GM21737 (cell line): ENCODE data around the gene ETS2.
A peak's percentile ranks its signal among the peaks of the same experiment; 100 is the strongest.
"Not testable (repeated sequence)": the region's sequence is repeated elsewhere in the genome, so short reads cannot be mapped to it uniquely, and the experiment has no call there.

Experiments
- ATAC-seq: cut with Tn5 transposase; IDR thresholded peaks from one replicate; pipeline ENCODE4 v1.9.1; 2021; ENCODE audit warnings: mild to moderate bottlenecking, moderate library complexity; ENCODE audit not compliant: unreplicated experiment

The ETS2 gene

DNA sequence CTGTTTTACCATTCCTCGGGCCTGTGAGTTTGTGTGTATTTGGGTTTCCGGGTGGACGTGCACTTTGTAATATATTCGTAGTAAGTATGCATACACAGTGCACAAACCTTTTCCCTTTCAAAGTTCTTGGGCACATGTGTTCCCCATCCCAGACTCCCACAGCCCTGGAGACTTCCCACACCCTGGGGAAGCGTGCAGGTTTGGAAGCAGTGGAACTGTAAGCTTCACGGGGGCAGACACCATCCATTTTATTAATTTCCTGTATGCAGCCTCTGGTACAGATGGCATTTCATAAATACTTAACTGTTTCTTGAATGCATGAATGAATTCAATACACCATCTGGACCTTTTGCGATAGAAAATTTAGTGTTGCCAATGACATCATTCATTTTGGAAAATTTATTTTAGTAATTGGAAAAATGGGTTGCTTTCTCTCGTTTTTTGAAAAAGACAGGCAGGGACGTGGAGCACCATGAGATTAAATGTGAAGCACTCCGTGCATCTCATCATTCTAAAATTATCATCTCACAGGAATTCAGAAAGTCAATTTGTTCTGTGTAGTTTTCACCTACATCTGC lies 10.8 kb downstream of the ETS2 start:
- ATAC-seq, result no peak

DNA sequence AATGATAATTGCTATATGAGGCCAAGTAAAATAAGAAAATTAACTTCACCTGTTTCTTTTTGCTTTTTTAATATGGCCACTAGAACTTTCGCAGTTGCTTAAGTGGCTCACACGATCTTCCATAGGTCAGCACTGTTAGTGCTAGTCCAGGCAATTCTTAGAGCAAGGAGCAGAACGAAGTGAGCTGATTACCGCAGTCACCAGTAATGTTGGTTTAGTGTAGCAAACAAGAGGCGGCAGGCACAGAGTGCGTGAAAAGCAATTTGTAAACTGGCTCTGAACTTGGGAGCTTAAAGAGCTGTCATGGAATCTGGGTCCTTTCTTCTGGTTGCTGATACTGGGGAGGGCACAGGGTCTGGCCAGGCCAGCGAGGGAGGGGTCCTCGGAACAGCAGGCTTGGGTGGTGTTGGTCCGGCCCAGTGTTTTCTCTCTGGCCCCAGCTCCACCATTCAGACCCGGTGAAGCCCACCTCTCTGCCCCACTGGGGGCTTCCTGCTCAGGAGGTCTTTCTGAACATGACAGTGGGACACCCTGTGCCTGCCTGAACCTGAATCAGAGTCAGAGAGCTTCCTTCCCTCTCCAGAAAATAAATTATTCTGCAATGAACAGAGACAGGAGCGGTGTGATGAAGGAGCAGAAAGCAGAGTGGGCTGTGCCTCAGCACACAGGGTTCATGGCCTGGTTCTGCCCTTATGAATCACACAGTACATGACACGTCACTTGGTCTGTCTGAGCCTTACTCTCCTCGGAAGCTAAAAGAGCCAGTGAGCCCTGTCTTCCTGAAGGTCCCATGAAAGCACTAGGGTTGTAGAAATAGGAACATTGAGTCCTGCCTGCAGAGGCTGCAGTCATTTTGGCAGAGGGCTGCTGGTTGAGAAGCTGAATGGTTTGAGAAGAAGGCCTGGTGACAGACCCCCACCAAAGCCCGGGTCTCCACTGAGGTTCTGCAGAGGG lies 11.9 kb downstream of the ETS2 start:
- no peak for ATAC-seq

DNA sequence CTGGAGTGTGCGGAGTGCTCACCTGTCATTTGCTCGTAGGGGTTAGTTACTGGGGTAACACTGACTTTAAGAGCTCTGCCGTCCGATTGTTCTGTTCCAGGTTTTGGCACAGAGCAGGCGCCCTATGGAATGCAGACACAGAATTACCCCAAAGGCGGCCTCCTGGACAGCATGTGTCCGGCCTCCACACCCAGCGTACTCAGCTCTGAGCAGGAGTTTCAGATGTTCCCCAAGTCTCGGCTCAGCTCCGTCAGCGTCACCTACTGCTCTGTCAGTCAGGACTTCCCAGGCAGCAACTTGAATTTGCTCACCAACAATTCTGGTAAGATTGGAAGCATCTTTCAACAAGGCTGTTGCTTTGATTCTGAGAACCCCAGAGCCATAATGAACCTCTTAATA lies 12.6 kb downstream of the ETS2 start:
- no peak for ATAC-seq

DNA sequence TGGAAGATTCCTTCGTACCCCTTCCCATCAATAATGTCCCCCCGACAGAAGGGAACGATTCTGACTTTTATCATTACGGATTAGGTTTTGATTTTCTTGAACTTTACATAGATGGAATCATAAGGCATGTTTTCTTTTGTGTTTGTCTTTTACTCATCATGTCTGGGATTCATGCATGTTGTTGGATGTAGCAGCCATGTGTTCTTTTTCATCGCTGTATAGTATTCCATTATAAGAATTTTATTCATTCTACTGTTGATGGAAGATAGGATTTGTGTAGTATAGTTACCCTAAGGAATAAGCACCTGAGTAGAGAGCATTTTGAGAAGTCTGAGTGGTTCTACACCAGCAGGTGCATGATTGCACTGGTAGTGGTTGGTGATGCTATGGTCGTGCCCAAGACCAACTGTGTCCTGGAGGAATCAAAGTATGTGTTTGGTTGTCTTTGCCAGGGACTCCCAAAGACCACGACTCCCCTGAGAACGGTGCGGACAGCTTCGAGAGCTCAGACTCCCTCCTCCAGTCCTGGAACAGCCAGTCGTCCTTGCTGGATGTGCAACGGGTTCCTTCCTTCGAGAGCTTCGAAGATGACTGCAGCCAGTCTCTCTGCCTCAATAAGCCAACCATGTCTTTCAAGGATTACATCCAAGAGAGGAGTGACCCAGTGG lies 13.5 kb downstream of the ETS2 start:
- no peak for ATAC-seq

DNA sequence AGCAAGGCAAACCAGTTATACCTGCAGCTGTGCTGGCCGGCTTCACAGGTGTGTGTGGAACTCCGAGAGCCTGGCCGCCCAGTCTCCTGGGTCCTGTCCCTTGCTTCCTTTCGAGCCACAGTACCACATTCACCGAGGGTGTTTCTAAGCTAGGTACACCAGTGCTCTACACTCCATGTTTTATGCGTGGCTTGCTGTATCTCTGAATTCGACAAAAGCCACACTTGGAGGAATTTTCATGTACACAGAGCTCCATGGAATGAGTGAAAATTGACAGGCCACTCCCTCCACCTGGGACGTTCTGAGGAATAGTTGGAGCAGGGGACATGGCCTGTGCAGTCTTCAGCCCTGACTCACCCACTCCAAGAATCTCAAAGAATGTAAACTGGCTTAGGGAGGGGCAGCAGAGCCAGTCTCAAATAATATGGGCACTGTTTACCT lies 14.0 kb downstream of the ETS2 start:
- no peak for ATAC-seq

DNA sequence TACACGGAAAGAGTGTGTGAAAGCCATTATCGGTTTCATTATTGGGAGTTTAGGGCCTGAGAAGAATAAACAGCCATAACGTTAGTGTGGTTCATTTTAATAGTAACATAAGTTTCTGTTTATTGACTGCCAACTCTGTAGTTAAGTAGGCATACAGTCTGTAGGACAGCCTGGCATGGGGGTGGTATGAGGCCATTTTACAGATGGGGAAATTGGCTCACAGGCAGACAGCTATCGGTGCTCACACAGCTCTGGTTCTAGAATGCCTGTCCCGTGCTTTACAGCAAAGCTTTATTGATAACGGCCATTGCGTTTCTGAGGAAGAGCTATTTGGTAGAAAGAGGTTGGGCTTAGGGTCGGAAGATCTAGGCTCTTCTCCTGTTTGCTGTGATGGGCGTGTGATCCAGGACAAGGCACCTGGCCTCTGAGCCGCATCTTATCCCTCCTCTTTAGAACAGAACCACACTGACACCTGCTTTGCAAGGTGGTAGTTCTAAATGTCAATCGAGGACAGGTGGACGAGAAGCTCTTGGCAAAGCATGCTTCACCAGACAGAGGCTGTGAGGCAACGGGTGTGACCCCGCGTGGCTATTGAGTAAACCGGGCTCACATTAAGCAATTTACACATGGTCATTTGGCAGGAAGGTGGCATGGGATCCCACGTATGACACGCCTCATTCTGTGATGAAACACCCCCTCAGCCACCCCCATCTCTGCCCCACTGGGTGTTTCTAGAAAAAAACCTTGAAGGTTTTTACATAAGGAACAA lies 14.9 kb downstream of the ETS2 start:
- ATAC-seq, result no peak

DNA sequence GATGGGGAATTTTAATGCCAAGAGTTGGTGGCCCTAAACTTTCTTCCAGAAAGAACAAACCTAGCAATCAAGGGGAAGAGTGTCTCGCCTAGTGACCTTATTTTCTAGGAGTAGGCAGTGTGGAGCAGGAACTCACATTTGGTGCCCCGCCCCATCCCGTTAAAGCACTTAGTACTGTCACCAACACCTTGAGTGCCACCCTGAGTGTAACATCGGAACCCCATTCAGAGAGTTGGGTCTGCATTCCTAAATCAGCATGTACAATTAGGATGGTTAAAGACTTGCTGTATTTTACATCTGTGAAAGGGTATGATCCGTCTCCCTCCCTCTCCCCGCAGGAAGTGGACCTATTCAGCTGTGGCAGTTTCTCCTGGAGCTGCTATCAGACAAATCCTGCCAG lies 15.5 kb downstream of the ETS2 start:
- ATAC-seq, result no peak

DNA sequence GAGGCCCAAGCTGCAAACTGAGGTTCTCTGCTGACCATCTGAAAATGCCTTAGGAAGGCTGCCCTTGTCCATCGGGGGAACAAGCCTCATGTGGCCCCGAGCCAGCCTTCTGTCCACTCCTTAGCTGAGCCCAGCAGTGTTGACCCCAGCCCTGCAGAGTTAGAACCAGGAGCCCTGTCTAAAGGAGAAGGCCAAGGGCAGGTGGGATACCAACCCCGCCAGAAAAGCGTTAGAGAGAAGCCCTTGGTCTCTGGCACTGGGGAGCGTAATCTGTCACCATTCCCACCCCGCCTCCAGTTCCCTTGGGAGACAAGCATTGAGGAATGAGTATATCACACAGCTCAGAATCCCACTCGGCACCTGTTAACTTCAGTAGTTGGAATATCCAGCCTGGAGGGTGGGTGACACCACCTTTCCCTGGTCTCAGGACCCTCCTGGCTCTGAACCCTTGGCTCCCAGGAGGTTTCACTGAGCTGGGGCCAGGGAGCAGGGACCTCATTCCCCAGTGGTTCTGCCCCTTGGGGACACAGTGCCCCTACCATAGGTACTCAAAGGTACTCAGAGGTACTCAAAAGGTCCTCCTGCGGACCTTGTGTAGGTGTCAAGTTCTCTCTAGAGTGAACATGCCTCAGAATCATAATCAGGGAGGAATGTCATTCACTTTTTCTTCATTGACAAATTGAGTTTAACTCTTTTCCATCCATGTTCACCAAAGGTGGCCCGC lies 16.4 kb downstream of the ETS2 start:
- no peak for ATAC-seq

DNA sequence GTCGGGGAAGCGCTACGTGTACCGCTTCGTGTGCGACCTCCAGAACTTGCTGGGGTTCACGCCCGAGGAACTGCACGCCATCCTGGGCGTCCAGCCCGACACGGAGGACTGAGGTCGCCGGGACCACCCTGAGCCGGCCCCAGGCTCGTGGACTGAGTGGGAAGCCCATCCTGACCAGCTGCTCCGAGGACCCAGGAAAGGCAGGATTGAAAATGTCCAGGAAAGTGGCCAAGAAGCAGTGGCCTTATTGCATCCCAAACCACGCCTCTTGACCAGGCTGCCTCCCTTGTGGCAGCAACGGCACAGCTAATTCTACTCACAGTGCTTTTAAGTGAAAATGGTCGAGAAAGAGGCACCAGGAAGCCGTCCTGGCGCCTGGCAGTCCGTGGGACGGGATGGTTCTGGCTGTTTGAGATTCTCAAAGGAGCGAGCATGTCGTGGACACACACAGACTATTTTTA lies 17.1 kb downstream of the ETS2 start:
- ATAC-seq, result no peak

DNA sequence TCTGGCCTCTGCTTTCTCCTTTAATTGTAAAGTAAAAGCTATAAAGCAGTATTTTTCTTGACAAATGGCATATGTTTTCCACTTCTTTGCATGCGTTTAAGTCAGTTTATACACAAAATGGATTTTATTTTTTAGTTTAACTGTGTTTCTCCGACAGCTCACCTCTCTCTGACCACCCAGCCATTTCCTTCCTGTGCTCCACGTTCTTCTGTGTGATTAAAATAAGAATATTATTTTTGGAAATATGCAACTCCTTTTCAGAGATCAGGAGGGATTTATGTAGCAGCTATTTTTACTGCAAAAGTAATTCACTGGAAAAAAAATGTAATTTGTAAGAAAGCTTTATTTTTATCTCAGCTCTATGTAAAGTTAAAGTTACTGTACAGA lies 18.0 kb downstream of the ETS2 start:
- ATAC-seq, result no peak

DNA sequence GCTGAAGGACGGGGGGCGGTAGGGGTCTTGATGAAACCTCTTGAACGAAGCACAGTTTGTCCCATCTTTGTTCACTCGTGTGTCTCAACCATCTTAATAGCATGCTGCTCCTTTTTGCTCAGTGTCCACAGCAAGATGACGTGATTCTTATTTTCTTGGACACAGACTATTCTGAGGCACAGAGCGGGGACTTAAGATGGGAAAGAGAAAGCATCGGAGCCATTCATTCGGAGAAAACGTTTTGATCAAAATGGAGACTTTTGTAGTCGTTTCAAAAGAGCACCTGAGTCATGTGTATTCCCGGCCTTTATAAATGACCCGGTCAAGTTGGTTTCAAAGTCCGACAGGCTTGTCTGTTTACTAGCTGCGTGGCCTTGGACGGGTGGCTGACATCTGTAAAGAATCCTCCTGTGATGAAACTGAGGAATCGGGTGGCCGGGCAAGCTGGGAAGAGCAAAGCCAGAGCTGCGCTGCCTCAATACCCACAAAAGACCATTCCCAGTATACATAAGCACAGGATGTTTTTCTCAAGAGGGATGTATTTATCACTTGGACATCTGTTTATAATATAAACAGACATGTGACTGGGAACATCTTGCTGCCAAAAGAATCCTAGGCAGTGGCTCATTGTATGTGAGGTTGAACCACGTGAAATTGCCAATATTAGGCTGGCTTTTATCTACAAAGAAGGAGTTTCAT lies 18.5 kb downstream of the ETS2 start:
- ATAC-seq, result no peak

DNA sequence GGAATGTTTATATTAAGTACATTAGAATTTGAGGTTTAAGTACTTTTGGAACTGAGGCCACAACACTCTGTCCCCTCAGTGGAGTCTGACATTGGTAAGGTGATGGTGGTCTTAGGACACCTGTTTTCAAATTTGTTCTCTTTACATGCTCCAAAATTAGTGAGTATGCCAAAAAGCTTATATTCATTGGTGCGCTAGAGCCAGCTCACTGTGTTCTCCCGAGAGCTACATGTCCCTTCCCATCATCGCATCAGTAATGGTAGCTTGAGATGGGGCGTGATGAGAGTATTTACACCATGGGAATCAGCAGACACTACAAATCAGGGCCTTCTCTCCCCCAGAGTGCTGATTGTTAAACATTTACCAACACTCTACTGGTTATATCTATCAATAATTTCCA lies 19.5 kb downstream of the ETS2 start:
- no peak for ATAC-seq

DNA sequence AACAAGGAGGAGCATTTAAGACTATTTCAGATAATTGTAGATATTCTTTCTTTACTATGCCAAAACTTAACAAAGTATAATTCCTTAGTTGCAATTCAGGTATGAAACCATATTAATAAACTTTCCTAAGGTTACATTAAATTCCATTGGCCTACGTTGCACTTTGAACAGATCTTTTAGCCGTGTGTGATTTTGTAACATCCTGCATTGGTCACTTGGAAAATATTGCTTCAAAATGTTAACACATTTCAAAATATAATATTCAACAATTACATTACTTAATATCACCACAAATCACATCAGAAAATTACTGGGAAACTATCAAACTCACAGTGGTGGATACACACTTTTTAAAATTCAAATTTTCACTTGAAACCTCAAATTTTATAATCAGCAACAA lies 20.2 kb downstream of the ETS2 start:
- ATAC-seq, result no peak

DNA sequence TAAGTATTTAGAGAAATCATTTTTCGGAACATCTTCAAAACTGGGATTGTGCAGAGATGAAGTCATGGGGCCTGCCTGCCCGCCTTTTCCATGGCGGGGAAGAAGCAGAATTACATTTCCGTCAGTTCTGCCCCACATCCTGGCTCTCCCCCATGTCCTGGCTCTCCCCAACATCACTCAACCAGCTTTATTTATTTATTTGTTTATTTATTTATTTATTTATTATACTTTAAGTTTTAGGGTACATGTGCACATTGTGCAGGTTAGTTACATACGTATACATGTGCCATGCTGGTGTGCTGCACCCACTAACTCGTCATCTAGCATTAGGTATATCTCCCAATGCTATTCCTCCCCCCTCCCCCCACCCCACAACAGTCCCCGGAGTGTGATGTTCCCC lies 22.4 kb downstream of the ETS2 start:
- not testable (repeated sequence) for ATAC-seq

DNA sequence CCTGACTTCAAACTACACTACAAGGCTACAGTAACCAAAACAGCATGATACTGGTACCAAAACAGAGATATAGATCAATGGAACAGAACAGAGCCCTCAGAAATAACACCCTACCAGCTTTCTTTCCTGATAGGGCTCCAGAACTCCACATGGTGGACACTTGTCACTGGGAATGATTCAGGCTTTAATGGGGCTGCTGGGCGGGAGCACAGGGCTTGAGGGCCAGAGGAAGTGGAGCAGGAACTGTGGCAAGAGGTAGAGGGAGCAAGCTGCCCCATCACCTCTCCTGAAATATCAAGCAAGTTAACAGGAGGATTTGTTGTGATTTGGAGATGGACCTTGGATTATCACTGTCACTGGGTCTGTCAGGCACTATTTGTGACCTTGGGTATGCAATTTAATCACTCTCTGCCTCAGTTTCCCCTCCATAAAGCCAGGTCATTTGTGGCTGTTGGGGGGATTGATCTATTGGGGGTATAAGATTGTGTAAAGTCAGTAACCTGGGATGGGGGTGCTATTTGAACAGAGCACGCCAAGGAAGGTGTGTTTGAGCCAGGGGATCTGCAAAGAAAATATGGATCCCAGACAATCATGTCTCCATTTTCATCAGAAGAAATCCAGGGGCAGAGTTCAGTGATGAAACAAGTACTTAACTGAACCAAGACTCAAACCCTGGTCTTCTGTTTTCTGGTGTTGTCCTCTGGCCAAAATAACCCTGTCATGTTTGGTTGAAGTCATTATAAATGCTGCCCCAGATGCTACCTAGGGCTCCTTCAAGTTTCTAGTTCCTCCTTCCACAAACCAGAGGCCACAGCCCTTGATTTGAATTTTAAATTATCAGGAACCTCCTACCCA lies 25.2 kb downstream of the ETS2 start:
- peak; percentile 81 for ATAC-seq

DNA sequence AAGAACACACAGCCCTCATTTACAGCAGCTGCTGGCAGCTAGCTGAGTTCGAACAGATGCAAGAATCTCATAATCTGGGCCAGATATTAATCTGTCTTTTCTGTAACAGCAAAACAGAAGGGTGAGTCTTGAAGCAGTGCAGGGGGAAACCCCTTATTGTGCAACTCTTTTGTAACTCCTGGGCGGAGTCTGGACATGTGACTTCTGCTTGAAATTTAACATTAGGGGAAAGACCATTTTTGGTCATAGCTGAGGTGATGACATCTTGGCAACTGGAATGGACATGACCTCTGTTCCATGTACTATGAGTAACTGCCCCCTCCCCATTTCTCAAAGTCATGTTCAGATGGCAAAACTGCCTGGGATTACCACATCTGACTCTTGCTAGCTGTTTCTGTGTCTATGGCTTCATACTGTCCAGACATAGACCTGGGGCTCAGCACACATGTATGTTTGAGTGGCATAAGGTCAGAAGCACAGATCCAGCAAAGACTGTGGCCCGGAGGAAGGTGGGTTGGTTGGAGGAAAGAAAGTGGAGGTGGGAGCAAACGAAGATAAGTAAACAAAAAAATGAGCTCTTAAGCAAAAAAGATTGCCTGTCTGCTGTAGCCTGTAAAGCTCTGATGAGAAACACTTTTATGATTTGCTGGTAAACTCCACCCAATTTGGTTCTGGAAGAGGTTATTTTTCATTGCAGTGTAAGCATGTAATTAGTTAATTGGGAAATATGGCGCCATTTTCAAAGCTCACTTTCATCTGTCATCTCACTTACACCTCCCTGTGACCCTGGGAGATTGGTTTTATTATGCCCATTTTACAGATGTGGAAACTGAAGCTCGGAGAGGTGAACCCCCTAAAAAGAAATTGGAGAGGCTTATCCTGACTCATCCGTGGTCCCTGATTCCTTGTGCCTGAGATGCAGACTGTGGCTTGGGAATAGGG lies 26.1 kb downstream of the ETS2 start:
- peak; percentile 91 for ATAC-seq

DNA sequence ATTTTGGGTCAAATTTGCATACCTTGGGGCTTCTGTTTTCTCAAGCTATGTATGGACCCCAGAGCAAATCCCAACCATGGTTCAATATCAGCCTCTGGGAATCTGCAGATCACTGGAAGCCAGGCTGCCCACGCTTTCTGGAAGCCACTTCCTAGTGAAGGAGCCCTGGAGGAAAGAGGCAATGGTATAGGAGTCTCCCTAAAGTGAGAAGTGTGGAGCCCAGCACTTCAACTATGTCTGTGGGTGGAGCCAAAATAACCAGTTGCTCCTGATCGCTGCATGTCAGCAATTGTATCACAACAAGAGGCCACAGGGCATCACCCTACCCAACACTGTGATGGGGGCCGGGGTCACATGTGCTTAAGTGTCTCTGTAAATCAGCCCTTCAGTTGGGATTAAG lies 26.9 kb downstream of the ETS2 start:
- no peak for ATAC-seq

DNA sequence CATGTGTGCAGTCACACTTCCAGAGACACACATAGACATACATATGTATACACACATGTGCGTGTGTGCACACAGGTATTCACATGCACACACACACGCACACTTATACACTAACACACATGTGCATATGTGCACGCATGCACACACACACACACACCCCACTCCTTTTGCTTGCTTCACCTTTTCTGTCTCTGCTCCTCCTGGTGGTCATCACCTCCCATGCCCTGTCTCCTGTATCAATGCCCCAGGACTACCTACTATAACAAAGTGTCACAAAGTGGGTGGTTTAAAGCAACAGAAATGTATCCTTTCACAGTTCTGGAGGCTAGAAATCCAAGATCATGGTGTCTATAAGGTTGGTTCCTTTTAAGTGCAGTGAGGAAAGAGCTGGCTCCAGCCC lies 27.4 kb downstream of the ETS2 start:
- no peak for ATAC-seq
